Activated CD4-positive, alpha-beta T cell treated with anti-CD3 and anti-CD28 coated beads, Interleukin-2, amount 50 U/mL, for 48 hours (primary cell): Measurements from ENCODE around the gene THSD8.

Experiments used
- DNase-seq, 2 experiments: peaks; one replicate each; pipeline ENCODE4 v3.0.0-alpha.2; 2020

Gene THSD8

DNA sequence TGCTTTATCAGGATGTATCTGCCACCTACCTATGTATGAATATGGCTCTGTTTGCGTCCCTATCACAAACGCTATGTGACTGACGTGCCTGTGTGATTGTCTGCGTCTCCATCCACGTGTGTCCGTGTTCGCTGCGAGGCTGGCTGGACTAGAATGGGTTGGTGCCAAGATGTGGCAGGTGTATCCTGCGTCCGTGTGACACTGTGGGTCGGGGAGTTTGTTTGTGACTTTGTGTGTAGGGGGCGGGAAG lies 19.8 kb upstream of the THSD8 start:
- DNase-seq = no peak

DNA sequence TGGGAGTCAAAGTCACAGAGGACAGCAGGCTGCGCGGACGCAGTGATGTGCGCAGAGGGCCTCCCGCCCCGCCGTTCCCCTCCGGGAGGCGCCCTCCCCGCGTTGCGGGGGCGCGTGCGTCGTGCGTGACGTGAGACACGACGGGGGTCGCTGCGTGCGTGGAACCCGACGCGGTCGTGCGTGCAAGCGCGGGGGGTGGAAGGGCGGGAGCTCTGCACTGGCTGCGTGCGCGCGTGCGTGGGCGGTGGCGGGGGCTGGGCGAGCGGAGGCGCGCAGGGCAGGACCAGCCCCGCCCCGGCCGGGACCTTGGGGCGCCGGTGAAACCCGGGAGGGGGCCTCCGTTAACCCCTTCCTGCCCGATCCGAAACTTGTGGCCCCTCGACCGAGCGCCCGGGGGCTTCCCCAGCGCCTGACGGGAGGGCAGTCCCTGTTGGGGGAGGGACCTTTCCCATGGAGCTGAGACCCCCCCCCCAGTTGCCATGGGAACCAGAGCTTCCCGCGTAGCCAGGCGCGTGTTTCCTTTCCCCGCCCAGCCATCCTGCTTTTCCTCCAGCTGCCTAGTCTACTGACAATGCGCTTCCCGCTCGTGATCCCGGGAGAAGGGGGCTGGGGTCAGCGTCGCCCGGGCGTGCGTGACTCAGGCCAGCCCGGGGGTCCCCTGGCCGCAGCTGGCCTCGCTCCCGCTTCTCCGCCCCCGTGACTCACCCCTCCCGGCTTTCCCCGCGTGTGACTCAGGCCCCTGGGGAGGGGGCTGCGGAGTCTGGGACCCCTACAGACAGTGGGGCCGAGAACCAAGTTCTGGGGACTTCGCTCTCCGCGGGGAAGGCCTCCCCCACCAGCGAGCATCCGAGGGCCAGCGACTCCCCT lies 19.2 kb upstream of the THSD8 start:
- DNase-seq = peak; percentile 92

DNA sequence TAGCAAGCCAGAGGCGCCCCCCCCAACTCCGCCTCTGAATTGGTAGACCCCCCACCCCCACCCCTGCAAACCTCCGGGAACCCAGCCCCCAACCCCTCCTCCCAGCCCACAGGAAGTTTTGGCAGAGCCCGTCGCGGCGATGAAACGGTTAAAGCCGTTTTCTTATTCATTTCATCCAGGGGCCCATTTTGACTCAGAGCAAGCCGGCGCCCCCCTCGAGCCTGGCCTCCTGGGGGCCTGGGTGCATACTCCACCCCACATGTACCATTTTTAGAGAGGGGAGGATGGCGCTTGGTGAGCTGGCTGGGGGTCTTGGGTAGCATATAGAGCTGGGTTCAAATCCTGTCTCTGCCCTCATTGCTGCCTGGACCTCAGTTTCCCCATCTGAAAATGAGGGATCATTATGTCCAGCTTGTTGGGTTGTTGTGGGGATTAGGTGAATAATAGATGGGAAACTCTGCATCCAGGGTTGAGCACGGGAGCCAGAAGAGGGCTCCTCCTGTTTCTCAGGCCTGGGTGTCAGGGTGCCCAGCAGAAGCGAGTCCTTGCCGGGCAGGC lies 18.5 kb upstream of the THSD8 start:
- DNase-seq = peak; percentile 76 to 83

DNA sequence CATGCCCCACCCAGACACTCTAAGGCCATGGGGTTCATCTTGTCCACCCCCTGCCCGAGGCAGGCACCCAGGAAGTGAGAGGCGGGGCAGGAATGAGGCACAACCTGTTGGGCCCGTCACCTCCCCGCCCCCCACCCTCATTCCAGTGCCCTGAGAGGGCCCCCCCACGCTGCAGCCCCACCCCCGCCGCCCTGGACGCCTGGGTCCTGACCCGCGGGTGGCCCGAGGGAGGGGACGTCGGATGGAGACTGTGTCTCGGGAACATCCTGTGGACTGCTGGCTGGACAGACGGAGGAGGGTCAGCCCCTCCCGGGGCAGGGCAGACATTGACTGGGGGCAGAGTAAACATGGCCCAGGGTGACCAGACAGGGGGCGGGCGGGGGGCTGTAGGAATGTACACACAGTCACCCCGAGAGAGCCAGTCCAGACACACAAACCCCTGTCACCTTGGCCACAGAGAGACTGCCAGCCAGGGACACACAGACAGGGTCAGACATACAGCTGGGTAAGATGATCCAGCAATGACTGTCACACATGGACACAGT lies 17.9 kb upstream of the THSD8 start:
- peak; percentile 43 to 48 for DNase-seq

DNA sequence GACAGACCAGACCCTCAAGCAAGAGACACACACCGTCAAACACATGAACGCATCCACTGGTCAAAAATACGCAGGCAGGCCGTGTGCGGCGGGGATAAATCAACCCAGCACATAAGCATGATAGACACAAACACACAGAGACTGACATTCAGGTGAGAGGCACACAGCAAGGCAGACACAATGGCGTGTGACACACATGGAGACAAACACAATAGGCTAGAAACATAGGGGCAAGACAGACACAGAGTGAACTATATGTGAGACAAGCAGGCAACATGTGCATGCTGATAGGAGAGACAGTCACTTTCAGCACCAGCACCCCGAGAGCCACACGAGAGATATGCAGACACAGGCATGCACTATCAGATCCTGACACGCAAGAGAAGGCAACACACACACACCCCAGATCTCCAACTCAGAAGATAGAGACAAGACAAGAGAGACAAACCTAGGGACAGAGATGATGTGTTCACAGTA lies 17.4 kb upstream of the THSD8 start:
- no peak for DNase-seq

DNA sequence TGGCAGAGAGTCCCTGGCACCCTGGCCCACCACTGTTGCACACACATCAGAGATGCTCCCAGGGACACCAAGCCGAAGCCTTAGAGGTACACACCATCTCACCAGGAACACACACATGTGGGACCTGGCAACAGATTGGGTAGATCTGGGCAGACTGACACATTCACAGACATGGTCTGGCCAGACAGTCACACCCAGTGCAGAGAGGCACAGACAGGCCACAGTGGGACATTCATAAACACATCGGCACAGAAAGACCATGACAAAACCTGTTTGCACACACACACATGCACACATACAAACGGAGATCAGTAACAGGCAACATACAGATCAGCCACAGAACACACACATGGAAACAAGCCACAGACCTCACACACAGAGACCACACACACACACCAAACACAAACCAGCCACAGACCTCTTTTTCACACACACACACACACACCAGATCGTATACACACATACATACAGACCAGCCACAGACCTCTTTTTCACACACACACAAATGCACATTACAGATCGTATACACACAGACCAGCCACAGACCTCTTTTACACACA lies 16.9 kb upstream of the THSD8 start:
- DNase-seq = peak; percentile 27 to 39

DNA sequence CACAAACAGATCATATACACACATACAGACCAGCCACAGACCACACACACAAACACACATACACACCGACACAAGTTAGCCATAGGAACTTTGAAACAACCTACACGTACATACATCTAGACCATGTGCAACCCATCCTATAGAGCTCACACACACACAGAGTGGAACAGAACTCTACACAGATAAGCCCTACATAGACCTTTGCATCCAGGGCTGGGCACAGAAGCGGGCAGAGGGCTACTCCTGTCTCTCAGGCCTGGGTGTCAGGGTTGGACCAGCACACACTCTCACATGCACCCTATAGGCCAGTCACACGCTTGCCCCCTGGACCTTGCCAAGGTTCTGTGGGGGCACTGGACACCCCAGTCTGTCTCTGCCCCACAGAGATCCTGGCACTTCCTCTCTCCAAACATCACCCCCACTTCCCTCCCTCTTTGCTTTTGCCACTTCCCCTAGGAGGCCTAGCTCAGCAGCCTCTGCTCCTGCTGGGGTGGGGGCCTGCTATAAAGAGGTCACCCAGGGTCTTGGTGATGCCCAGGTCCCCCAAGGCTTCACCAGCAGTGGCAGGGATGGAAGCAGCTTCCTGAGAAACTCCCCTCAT lies 16.3 kb upstream of the THSD8 start:
- DNase-seq = peak in 1 of 2 experiments; percentile 24

DNA sequence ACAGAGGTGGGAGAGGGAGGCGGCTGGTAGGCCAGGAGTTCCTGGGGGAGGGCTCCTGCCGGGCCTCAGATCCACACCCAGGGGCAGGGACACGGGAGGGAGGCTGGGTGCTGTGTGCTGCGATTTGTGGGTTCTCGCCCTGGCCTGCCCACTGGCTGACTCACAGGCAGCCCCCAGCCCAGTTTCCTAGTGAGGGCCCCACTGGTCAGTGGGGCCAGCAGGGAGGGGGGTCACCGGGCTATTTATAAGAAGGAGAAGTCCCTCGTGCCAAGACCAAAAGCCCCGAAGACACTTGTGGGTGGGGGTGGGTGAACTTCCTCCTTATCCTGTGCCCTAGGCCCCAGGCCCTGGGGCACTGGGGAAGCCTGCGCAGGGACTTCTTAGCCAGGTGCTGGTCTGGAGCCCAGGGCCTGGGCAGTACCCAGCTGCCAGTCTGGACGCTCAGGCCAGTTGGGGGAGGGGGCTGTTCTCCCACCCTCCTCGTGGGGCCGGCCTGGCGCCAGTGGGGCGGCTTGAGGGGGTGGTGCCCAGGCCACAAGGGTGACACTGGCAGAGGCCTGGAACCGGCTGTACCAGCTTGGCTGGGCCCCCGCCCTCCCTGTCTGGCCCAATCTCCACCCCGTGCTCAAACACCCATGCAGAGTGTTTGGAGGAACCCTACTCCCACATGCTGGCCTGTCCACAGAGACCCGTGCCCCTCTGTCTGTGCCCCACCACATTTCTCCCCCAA lies 15.6 kb upstream of the THSD8 start:
- DNase-seq = peak in 1 of 2 experiments; percentile 29

DNA sequence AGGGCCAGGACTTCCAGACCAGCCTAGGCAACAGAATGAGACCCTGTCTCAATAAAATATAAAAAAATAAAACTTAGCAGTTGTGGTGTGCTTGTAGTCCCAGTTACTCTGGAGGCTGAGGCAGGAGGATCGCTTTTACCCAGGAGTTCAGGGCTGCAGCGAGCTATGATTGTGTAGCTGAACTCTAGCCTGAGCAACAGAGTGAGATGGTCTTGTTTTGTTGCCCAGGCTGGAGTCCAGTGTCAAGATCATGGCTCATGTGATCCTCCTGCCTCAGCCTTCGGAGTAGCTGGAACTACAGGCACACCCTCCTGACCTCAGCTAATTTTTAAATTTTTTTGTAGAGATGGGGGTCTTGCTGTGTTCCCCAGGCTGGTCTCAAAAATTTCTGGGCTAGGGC lies 14.9 kb upstream of the THSD8 start:
- no peak for DNase-seq

DNA sequence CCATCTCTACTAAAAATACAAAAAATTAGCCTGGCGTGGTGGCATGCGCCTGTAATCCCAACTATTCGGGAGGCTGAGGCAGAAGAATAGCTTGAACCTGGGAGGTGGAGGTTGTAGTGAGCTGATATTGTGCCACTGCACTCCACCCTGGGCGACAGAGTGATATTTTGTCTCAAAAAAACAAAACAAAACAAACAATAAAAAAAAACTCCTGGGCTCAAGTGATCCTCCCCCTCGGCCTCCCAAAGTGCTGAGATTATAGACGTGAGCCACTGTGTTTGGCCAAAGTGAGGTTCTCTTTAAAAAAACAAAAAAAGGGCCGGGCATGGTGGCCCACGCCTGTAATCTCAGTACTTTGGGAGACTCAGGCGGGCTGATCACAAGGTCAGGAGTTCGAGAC lies 14.4 kb upstream of the THSD8 start:
- no peak for DNase-seq

DNA sequence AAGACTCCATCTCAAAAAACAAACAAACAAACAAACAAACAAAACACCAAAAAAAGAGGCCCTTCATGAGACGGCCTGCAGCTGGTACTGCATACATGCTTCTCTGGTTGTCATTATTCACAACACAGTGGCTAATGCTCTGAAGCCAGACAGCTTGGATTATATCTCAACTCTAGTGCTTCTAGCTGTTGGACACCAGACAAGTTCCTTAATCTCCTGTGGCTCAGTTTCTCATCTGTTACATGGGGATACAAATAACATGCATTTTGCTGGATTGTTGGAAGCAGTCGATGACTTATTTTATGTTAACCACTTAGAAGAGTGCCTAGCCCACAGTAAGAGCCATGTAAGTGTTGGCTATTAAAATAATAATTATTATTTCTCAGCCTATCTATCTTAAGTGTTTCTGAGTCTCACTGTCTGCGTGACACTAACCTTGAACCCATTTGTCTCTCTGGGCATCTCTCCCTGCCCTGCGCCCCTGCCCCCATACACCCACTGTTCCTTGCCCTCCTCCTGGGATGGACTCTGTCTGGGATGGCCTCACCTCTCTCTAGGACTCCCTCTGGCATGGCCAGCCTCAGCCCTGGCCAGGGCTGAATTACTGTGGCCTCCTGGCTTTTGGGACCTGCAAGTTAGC lies 13.7 kb upstream of the THSD8 start:
- no peak for DNase-seq

DNA sequence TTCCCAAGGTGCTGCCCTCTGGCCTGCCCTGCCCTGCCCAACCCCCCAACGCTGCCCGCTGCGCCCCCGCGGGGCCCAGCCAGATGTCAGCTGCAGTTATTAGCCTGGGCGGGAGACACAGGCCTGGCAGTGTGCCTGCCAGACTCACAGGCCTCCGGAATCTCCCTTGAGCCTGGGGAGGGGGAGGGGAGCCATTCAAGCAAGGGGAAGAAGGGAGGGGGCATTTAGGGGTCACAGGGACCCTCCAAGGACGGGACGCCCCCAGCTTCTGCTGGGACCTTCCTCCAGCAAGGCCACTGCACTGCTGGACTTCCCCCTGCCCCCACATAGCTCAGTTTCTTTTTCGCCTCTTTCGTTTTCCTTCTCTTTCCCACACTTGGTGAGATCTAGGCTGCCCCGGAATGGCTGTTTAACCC lies 13.2 kb upstream of the THSD8 start:
- peak; percentile 60 to 69 for DNase-seq

DNA sequence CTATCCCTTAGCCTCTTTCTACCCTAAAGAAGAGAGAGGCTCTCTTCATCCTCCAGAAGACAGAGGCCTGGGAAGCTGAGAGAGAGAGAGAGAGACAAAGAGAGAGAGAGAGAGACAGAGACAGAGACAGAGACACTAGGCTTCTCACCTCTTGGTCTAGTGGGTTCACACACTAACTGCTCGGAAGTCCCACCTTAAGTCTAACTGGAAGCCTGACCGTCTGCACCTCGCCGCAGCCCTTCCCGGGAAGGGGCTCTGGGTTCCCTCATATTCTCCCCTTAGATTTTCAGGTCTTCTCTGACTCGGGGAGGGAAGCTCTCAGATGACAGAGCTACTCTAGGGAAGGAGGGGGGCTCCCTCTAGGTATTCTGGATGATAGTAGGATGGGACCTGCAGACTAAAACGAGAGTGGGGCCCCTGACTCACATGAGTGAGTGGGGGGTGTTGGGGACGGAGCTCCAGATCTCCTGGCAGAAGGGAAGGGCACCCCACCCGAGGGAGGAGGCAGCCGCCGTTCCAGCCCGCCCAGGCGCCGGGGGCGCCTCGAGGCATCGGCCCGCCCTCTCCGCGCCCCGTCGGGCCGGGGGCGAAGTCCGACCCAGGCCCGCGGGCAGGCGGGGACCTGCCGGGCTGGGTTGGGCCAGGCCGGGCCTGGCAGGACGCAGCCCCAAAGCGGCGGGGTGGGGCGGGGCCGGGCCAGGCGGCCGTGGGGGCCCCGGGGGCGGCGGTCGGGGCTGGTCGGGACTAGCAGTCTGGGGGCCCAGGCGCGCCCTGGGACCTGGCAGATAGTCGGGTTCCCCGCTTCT lies 12.6 kb upstream of the THSD8 start:
- peak; percentile 56 to 61 for DNase-seq

DNA sequence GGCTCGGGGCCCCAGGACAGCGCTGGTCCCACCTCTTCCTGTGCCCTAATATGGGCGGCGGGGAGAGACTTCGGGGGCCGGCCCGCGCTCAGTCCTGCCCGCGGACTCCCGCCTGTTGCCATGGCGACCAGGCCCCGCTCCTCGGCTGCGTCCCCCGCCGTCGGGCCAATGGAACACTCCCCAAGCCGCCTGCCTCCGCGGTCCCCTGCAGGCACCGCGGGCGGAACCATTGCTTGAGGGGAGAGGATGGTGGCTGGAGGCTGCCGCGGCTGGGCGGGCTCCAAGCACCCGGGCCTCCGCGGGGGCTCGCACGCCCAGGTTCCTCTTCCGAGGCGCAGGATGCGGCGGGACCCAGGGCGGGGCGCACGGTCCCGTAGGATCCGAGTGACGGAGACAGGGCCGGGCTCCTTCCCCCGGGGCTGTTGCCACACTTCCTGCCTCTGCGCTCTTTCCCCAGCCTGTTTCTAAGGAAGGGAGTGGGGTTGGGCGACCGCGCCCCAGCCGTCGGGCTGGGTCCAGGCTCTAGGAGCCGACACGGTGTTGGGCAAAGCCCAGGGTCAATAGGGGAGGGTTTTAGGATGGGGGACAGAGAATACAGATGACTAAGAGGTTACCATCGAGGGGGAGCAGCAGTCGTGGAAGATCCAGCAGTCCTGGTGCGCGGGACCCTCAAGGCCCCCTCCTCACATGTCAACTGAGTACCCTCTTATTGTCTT lies 11.8 kb upstream of the THSD8 start:
- DNase-seq = peak; percentile 97

DNA sequence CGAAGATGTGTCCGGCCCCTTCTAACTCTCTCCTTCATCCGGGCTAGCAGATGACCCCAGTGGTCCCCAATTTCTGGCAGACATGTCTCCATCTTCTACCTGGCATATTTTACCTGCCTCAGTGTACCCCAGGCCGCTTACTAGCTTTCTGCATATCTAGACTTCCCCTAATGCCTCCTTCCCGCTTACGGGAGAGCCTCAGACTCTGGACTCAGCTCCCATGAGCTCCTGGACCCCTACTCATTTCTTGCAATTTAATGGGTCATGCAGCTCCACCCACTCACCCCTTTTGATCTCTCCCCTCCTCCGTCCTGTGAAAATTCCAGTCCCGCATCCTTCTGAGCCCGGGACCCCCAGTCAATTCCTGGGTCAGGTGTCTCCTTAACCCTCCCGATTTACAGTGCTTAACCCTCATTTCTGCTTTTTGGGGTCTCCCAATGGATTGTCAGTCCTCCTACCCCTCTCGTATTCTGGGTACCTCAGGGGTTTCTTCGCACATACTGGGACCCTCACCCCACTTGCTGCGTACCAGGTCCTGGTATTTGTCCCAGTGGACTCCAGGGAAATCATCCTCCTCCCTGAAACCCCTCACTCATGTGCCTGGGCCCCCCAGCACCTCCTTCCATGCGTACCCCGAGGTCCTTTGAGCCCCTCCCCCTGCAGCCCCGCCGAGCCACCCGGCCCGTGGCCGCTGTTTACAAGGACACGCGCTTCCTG lies 11.1 kb upstream of the THSD8 start:
- DNase-seq = peak in 1 of 2 experiments; percentile 33

DNA sequence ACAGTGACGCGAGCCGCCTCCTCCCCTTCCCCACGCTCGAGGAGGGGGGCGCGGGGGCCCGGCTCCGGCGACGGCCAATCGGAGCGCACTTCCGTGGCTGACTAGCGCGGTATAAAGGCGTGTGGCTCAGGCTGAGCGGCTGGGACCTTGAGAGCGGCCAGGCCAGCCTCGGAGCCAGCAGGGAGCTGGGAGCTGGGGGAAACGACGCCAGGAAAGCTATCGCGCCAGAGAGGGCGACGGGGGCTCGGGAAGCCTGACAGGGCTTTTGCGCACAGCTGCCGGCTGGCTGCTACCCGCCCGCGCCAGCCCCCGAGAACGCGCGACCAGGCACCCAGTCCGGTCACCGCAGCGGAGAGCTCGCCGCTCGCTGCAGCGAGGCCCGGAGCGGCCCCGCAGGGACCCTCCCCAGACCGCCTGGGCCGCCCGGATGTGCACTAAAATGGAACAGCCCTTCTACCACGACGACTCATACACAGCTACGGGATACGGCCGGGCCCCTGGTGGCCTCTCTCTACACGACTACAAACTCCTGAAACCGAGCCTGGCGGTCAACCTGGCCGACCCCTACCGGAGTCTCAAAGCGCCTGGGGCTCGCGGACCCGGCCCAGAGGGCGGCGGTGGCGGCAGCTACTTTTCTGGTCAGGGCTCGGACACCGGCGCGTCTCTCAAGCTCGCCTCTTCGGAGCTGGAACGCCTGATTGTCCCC lies 10.4 kb upstream of the THSD8 start, which contains the start of gene JUNB:
Gene JUNB (plus strand): TSS at position 142 of the 706 bp plus-strand sequence. CDS start 286 bp downstream, at position 428.
- DNase-seq = peak; percentile 96 to 97

DNA sequence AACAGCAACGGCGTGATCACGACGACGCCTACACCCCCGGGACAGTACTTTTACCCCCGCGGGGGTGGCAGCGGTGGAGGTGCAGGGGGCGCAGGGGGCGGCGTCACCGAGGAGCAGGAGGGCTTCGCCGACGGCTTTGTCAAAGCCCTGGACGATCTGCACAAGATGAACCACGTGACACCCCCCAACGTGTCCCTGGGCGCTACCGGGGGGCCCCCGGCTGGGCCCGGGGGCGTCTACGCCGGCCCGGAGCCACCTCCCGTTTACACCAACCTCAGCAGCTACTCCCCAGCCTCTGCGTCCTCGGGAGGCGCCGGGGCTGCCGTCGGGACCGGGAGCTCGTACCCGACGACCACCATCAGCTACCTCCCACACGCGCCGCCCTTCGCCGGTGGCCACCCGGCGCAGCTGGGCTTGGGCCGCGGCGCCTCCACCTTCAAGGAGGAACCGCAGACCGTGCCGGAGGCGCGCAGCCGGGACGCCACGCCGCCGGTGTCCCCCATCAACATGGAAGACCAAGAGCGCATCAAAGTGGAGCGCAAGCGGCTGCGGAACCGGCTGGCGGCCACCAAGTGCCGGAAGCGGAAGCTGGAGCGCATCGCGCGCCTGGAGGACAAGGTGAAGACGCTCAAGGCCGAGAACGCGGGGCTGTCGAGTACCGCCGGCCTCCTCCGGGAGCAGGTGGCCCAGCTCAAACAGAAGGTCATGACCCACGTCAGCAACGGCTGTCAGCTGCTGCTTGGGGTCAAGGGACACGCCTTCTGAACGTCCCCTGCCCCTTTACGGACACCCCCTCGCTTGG lies 9.6 kb upstream of the THSD8 start:
- peak; percentile 71 to 76 for DNase-seq

DNA sequence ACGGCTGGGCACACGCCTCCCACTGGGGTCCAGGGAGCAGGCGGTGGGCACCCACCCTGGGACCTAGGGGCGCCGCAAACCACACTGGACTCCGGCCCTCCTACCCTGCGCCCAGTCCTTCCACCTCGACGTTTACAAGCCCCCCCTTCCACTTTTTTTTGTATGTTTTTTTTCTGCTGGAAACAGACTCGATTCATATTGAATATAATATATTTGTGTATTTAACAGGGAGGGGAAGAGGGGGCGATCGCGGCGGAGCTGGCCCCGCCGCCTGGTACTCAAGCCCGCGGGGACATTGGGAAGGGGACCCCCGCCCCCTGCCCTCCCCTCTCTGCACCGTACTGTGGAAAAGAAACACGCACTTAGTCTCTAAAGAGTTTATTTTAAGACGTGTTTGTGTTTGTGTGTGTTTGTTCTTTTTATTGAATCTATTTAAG lies 9.0 kb upstream of the THSD8 start:
- no peak for DNase-seq
